ENCODE measurements around the gene HEATR1.
"Not testable (repeated sequence)": the region's sequence is repeated elsewhere in the genome, so short reads cannot be mapped to it uniquely, and the experiment has no call there.

The HEATR1 gene, protein sequence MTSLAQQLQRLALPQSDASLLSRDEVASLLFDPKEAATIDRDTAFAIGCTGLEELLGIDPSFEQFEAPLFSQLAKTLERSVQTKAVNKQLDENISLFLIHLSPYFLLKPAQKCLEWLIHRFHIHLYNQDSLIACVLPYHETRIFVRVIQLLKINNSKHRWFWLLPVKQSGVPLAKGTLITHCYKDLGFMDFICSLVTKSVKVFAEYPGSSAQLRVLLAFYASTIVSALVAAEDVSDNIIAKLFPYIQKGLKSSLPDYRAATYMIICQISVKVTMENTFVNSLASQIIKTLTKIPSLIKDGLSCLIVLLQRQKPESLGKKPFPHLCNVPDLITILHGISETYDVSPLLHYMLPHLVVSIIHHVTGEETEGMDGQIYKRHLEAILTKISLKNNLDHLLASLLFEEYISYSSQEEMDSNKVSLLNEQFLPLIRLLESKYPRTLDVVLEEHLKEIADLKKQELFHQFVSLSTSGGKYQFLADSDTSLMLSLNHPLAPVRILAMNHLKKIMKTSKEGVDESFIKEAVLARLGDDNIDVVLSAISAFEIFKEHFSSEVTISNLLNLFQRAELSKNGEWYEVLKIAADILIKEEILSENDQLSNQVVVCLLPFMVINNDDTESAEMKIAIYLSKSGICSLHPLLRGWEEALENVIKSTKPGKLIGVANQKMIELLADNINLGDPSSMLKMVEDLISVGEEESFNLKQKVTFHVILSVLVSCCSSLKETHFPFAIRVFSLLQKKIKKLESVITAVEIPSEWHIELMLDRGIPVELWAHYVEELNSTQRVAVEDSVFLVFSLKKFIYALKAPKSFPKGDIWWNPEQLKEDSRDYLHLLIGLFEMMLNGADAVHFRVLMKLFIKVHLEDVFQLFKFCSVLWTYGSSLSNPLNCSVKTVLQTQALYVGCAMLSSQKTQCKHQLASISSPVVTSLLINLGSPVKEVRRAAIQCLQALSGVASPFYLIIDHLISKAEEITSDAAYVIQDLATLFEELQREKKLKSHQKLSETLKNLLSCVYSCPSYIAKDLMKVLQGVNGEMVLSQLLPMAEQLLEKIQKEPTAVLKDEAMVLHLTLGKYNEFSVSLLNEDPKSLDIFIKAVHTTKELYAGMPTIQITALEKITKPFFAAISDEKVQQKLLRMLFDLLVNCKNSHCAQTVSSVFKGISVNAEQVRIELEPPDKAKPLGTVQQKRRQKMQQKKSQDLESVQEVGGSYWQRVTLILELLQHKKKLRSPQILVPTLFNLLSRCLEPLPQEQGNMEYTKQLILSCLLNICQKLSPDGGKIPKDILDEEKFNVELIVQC (N-terminal part only)

DNA sequence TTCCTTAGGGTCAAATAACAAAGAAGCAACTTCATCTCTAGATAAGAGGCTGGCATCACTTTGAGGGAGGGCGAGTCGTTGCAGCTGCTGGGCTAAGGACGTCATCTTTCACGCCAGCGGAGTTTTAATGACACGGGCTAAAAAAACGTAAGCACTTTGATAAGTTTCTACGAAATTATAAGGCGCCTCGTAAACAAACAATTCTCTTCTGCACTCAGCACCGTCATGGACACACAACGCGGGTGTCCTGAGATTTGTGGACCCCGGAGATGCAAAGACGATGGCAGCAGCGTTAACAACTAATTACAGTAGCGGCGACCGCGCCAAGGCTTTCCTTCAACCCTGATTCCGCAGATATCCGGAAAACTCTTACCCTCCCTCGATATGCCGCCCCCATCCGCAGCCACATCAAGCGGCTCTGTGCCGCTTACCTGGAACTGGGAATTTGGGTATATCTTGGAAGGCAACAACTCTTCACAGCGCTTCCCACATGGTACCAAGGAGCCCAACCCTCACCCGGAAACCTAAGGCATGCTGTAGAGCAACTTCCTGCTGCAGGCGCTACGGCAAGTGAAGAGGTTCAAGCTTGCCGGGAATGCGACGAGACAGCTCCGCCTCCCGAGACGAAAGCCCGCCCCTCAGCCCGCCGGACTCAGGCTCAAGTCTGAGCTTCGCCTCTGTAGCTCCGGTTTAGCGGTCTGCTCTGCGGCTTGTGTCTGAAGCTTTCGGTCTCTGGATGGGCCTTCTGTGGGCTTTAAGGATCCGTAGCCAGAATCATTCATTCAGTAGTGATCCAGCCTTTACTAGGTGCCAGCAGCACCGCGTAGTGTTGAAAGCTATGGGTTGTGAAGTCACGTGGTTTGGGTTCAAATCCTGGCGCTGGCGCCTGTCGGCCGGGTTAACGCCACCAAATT, at the start of gene HEATR1:
TSS of gene HEATR1 (minus strand) at position 526 of the 914 bp plus-strand sequence. CDS start at position 105, 421 bp downstream.
- H3K27ac ChIP-seq, result peak within 1 kb of the TSS; percentile 56
- DNase-seq (ENCODE audit: low read depth, low spot score), result peak; percentile 85

DNA sequence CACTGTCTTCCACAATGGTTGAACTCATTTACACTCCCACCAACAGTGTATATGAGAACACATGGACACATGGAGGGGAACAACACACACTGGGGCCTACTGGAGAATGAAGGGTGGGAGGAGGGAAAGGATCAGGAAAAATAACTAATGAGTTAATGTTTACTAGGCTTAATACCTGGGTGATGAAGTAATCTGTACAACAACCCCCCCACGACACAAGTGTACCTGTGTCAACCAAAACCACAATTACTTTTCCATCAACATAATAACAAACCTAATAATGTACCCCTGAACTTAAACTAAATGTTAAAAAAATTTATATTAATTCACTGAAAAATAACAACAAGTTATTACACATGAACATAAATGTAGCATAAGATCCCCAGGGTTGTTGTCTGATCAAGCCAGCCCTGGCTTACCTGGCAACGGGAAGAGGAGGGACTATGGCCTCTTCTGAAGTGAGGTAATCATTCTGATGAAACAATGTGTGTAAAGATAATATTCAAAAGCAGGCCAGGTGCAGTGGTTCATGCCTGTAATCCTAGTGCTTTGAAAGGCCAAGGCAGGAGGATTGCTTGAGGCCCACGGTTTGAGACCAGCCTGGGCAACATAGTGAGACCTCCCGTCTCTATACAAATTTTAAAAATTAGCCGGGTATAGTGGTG, 40.8 kb upstream of the HEATR1 start:
- DNase-seq (ENCODE audit: low read depth, low spot score), result no peak
- no peak overlapping the region for H3K27ac ChIP-seq

DNA sequence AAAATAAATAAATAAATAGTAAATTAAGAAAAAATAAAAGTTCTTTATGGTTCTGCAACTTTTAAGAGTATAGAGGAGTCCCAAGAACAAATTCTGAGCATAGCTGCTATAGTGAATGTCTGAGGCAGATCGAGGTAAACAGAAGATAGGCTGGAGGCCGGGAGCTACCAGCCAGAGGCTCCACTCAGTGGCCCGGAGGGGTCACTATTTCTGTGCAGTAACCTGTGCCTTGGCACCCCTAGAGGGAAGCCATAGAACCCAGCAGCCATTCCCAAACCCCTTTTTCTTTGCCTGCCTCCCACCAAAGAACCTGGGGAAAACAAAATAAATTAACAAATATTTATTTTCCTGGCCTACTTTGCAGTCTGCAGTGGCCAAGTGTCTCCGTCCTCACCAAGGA, 38.4 kb upstream of the HEATR1 start:
- DNase-seq (ENCODE audit: low read depth, low spot score), result no peak
- no peak overlapping the region for H3K27ac ChIP-seq

DNA sequence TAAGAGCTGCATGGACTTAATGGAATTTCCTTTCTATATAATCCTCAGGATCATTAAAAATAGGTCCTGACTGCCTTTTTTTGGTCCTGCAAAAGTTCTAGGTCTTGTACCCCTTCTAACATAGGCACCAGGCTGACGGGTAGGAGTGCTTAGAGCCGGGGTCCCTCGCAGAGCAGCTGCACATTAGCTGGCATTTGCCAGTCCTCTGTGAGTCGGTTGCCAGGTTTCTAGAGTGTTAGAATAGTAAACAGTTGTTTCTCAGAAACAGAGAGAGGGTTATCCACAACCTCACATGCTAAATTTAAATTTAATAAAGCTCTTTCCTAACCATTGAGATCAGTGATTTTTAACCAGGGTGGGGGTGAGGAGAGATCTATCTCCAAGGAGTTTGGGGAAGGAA, 35.4 kb upstream of the HEATR1 start:
- no peak overlapping the region for H3K27ac ChIP-seq
- DNase-seq (ENCODE audit: low read depth, low spot score), result no peak

DNA sequence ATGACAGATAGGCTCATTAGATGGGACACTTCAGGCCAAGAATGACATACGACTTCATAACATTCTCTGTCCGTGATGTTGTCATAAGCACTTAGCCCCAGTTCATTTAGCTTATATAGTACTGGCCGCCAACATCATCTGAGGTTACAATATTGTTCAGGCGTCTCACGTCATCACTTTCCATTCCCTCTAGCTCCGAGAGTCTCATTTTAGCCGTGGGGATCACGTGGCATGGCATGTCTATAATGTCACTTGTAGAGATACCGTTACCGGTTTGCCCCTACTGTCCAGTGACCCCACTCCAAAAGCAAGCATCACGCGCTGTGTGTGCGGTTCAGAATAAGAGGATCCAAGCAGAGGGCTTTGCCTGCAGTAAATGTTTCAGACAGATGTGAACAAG, 34.6 kb upstream of the HEATR1 start:
- no peak overlapping the region for H3K27ac ChIP-seq
- no peak for DNase-seq (ENCODE audit: low read depth, low spot score)

DNA sequence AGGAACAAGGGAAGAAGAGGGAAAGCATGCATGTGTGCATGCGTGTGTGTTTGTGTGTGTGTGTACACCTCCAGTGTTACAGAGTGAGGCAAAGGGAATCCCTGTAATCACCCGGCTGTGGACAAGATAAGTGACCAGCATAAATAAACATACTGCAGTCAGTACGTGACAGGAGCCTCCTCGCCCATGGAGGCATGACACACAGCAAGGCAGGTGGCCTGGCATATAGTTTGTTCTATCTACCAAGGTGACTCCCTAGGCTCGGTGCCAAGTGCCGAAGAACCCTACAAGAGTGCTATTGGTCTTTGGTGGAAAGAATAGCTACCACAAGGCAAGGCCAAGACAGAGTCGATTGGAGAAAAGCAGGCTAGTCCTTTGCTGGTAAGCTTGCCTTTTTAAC, 31.7 kb upstream of the HEATR1 start:
- H3K27ac ChIP-seq, result no peak overlapping the region
- DNase-seq (ENCODE audit: low read depth, low spot score), result no peak

DNA sequence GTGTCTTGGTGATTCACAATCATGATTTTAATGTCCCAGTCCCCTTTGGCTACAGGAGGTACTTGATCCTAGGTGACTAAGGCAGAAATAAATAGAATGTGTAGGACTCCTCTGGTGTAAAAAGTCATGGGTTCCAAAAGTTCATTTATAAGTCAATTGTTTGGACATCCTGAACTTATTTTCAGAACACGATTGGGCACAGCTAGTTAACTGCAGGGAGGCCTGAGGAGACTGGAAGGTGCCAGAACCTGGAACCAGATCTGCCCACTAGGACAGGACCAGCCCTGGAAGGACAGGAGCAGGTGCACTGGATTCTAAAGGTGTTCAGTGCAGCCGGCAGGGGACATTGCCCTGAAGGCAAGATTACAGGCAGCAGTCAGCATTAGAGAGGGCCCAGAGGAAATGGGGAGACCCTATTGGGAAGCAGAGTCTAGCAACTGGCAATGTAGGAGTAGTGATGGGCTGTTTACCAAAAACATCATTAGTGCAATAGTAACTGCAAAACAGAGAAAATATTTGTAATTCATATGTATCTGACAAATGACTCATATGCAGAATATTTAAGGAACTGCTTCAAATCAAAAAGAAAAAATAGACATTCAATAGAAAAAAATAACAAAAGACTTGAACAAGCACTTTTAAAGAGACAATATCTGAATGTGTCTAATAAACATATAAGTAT, 23.6 kb upstream of the HEATR1 start:
- no peak overlapping the region for H3K27ac ChIP-seq
- no peak for DNase-seq (ENCODE audit: low read depth, low spot score)

DNA sequence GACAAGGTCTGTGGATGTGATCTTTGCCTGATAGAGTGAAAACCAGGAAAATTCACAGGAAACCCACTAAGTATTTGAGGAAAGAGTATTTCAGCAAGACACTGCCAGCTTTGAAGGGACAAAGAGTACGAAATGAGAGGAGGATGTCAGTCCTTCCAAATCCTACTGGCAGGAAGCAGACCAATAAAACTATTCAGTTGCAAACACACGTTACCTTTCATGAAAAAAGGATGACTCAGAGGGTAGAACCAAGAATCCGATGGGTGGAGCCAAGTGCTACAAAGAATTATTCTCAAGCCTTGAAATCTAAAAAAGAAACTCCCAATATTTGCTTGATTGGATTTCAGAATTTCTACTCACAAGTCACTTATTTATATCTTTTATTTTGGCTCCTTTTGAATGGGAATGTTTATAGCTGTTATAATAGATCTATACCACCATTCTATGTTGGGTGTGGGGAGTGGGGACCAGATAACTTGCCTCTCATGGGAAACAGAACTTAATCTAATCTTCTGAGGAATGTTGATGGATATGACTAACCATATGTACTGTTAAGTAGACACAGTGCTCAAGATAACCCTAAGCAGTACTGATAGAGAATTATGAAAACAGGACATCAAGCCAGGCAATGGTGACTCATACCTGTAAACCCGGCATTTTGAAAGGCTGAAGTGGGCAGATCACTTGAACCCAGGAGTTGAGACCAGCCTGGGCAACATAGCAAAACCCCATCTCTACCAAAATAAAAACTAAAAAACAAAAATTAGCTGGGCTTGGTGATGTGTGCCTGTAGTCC, 19.3 kb upstream of the HEATR1 start:
- DNase-seq (ENCODE audit: low read depth, low spot score), result no peak
- H3K27ac ChIP-seq, result no peak overlapping the region

DNA sequence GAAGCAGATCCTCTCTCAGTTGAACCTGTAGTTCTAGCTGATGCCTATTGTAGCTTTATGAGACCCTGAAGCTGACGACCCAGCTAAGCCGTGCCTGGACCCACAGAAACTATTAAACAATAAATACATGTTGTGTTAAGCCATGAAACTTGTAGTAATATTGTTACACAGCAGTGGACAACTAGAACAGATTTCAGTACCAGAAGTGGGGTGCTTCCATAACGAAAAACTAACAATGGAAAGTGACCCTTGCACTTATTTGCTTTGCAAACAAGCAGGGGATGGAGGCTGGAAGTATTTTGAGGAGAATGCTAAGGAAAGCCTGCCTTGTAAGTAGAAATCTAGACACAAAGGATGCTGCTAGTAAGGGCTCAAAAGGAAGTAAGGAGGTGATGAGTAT, 18.1 kb upstream of the HEATR1 start:
- no peak overlapping the region for H3K27ac ChIP-seq
- no peak for DNase-seq (ENCODE audit: low read depth, low spot score)

DNA sequence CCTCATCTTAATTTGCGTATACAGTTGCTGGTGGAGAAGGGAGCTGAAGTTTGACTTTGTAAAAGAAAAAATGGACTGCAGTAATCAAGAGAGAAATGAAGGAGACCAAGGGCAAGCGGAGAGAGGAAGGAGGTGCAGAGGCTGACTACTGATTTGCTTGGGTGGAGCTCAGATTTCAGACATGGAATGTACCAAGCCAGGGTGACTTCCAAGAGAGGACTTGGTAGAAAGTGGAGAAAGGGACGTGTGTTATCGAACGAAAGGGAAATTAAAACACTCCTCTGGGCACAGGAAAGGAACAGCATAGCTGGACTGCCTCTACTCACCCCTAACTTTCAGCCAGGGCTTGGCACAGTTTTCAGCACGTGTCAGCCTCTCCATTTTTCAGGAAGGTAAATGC, 15.1 kb upstream of the HEATR1 start:
- no peak for DNase-seq (ENCODE audit: low read depth, low spot score)
- no peak overlapping the region for H3K27ac ChIP-seq

DNA sequence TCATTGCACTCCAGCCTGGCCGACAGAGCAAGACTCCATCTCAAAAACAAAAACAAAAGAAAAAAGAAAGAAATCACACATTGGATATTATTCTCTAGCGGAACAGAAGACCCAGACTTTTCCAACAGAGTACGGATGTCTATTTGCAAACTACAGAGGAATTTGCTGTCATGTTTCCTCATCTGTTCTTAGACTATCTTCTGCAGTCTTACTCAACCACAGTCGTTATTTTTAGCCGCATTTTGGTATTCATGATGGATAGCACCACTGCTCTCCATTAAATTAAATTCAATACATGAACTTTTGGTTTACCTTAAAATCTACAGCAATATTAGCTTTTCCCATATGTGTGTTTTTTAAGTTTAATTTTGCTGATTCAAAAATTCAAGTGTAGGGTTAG, 14.2 kb upstream of the HEATR1 start:
- no peak overlapping the region for H3K27ac ChIP-seq
- DNase-seq (ENCODE audit: low read depth, low spot score), result no peak

DNA sequence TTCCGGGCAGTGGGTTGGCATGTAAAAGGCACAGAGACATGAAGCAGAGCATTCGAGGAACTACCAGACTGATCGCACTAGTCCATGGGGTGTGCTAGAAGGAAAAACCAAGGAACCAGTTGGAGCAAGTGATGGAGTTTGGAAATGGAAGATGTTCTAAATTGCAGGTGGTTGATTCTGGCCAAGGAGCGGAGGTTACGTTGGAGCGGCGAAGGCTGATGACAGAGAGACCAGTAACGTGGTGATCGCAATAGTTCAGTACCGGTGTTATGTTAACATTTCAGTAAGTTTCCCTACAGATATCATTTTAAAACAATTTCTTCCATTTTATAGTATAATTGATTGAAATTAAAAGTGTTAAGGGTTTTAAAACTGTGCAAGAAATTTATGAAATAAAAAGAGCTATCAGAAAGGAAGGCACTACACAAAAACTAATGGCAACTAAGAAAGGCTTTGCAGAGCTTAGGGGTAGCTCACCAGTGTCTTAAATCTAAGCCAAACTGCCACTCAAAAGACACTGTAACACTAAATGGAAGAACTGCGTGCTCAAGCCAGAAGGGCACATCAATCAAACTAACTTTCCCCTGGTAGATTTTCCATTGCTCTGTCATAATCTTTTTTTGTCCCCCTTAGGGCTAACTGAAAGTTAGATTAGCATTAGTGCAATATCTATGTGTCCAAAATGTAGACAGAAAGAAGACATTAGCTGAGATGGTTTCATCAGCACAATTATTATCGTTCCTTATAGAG, 11.3 kb upstream of the HEATR1 start:
- H3K27ac ChIP-seq, result no peak overlapping the region
- DNase-seq (ENCODE audit: low read depth, low spot score), result no peak

DNA sequence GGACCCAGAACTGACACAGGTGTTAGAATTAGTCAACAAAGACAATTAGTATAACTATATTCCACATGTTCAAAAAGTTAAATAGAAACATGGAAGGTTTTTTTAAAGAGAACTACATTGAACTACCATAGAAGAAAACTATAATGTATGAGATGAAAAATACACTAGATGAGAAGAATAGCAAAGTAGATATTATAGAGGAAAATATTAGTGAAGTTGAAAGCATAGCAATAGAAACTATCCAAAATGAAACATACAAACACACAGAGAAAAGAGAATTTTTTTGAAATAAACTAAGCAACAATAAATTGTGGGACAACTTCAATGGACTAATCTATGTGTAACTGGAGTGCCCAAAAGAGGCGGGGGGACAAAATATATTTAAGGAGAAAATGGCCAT, 8.0 kb upstream of the HEATR1 start:
- H3K27ac ChIP-seq, result no peak overlapping the region

DNA sequence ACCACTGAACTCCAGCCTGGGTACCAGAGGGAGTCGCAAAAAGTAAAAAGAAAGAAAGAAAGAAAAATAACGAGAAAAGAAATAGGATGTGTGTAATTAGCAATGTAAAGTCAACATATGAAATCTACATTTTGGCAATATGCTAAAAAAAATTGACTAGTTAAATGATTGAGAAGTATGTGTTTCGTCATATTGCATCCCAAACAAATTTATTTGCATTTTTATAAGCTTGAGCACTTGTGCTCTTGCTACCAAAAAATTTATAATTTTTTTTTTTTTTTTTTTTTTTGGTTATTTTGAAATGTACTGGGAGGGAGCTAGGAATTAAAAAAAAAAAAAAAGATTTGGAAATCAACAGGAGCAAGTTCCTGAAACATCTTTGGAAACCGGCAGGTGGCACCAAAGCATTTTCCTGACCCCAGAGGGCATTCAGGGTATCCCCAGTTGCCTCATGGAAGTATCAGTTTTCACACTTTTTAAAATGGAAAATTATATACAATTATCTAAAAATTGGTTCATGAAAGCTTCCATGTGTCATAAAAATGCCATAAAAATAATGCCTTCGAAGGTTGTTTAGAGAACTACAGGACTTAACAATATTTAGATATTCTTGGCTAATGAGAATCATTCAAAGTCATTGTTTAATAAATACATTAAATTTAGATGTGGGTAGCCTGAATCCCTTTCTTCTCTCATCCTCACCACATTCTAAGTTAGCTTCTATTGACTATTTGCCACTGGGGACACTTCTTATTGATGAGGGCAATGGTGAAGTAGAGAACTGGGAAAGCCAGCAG, 4.8 kb upstream of the HEATR1 start:
- H3K27ac ChIP-seq, result no peak overlapping the region
- no peak for DNase-seq (ENCODE audit: low read depth, low spot score)

More for the DNA sequence above, 8.0 kb upstream of the HEATR1 start:
- DNase-seq (ENCODE audit: low read depth, low spot score), result no peak

DNA sequence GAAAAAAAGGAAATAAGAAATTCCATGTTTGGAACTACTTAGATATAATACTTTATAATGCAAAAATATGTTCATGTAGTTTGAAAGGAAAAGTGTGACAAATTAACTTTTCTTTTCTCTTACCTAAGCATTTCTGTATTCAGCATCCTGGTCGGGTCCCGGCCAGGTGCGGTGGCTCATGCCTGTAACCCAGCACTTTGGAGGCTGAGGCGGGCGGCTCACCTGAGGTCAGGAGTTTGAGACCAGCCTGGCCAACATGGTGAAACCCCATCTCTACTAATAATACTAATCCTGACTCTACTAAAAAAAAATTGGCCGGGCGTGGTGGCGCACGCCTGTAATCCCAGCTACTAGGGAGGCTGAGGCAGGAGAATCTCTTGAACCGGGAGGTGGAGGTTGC, 3.3 kb upstream of the HEATR1 start:
- not testable (repeated sequence) for DNase-seq (ENCODE audit: low read depth, low spot score); H3K27ac ChIP-seq

All from epithelial cell of prostate (primary cell).